K562 (cell line): ENCODE results near the gene SLC30A3. TPM values are rescaled to one million over a fixed set of nuclear protein-coding genes. Genes with fewer than 3 reads are reported as not detected.

Experiments used
- CBX1 ChIP-seq: sonication (generic); IDR thresholded peaks from 2 replicates; pipeline ENCODE4 v1.6.1; 2016; ENCODE audit warnings: antibody characterized with exemption, low read depth, mild to moderate bottlenecking
- CCNT2 ChIP-seq: IDR thresholded peaks from 2 replicates; pipeline ENCODE4 v1.6.1; 2011; ENCODE audit warnings: borderline replicate concordance, low read depth, mild to moderate bottlenecking, moderate library complexity, mixed read lengths, low read length; ENCODE audit not compliant: insufficient read length; ENCODE audit errors: extremely low read depth
- ETV1 ChIP-seq: fragments of 450-650 bp; conservative IDR thresholded peaks from 2 replicates; pipeline ENCODE4 v1.6.1; 2016; ENCODE audit warnings: missing genetic modification characterization, control low read depth, low read depth, missing compliant biosample characterization
- GABPA ChIP-seq: fragments of 200-800 bp; sonication (Bioruptor generic); conservative IDR thresholded peaks from 2 replicates; pipeline ENCODE4 v1.6.1; 2016; ENCODE audit warnings: low read depth, missing genetic modification characterization, missing compliant biosample characterization
- GTF2A2 ChIP-seq: IDR thresholded peaks from 2 replicates; pipeline ENCODE4 v1.6.1; 2016; ENCODE audit warnings: mild to moderate bottlenecking, missing genetic modification characterization, missing compliant biosample characterization
- HSF4 ChIP-seq: fragments of 250-450 bp; sonication (Bioruptor Pico); IDR thresholded peaks from 2 replicates; pipeline ENCODE4 v2.1.2; 2022; ENCODE audit warnings: mild to moderate bottlenecking, moderate library complexity, borderline replicate concordance
- MAZ ChIP-seq, 2 experiments: fragments of 450-650 bp in 1 of 2; sonication (generic) in 1 of 2; formaldehyde crosslinking; IDR thresholded peaks in 1 of 2; conservative IDR thresholded peaks in 1 of 2; 2 replicates each; pipeline versions ENCODE4 v1.4.0 to v1.5.0; 2020; ENCODE audit warnings: mild to moderate bottlenecking in 1 of 2, missing genetic modification reagents in 1 of 2
- MTA3 ChIP-seq: fragments of 450-650 bp; formaldehyde crosslinking; IDR thresholded peaks from 2 replicates; pipeline ENCODE4 v1.6.1; 2017; ENCODE audit warnings: mild to moderate bottlenecking, borderline replicate concordance
- NFIC ChIP-seq: fragments of 450-650 bp; IDR thresholded peaks from 2 replicates; pipeline ENCODE4 v1.6.1; 2017; ENCODE audit warnings: mild to moderate bottlenecking, inconsistent platforms
- NR1H2 ChIP-seq: sonication (generic); formaldehyde crosslinking; IDR thresholded peaks from 2 replicates; pipeline ENCODE4 v1.4.0; 2020; ENCODE audit warnings: mild to moderate bottlenecking, missing genetic modification reagents
- NR2C1 ChIP-seq, 2 experiments: fragments of 450-650 bp; IDR thresholded peaks; 2 replicates each; pipeline ENCODE4 v1.6.1; 2017; ENCODE audit warnings: mild to moderate bottlenecking in 2 of 2, antibody characterized with exemption in 1 of 2, inconsistent platforms in 1 of 2, missing compliant biosample characterization in 1 of 2, missing genetic modification characterization in 1 of 2
- PHF8 ChIP-seq: fragments of 200-600 bp; sonication (generic); IDR thresholded peaks from 2 replicates; pipeline ENCODE4 v1.6.1; 2012; ENCODE audit warnings: mixed run types, mild to moderate bottlenecking, inconsistent platforms, low read length, moderate library complexity, borderline replicate concordance
- POLR2H ChIP-seq: IDR thresholded peaks from 2 replicates; pipeline ENCODE4 v1.6.1; 2016; ENCODE audit warnings: missing genetic modification characterization, low read depth, mild to moderate bottlenecking, control low read depth, missing compliant biosample characterization, moderate library complexity
- SMAD4 ChIP-seq: fragments of 250-450 bp; sonication (Bioruptor Pico); conservative IDR thresholded peaks from 2 replicates; pipeline ENCODE4 v1.8.0; 2021; ENCODE audit warnings: inconsistent platforms, mild to moderate bottlenecking, moderate library complexity
- TAF9B ChIP-seq: fragments of 450-650 bp; IDR thresholded peaks from 2 replicates; pipeline ENCODE4 v1.6.1; 2018; ENCODE audit warnings: mild to moderate bottlenecking; ENCODE audit not compliant: partially characterized antibody
- ZNF431 ChIP-seq: sonication (generic); formaldehyde crosslinking; IDR thresholded peaks from 2 replicates; pipeline ENCODE4 v1.8.0; 2022; ENCODE audit warnings: mild to moderate bottlenecking, missing genetic modification reagents
- ZNF77 ChIP-seq: fragments of 250-450 bp; sonication (Bioruptor Pico); IDR thresholded peaks from 2 replicates; pipeline ENCODE4 v1.5.0; 2020
- polyA plus RNA-seq, 8 experiments: library from polyadenylated mRNA; depleted of rRNA in 4 of 8; stranded (reverse) in 5 of 8; unstranded in 3 of 8; fragments of >200 nt; fragmentation: Nextera tagmentation in 2 of 8; fragmentation: Illumina TruSeq in 1 of 8; extraction: Ambion mirVana in 2 of 8; extraction: Trizol in 1 of 8; gene quantifications; 2 replicates each; pipeline versions ENCODE4 v1.2.1 to v1.2.3, GENCODE V29; 2011 to 2014; ENCODE audit warnings: inconsistent platforms in 1 of 8, missing spikeins in 1 of 8
- total RNA-seq, 7 experiments: library from RNA; depleted of rRNA in 6 of 7; stranded (reverse); fragments of >200 nt in 6 of 7; fragmentation: Illumina TruSeq in 2 of 7; extraction: Trizol in 2 of 7; gene quantifications; 2 replicates each; pipeline versions ENCODE4 v1.2.1 to v1.2.3, GENCODE V29; 2011 to 2021; ENCODE audit warnings: low replicate concordance in 1 of 7
- TF ChIP-seq, protein P1 (sequence below): sonication (generic); formaldehyde crosslinking; IDR thresholded peaks from 2 replicates; pipeline ENCODE4 v1.4.0; 2020; ENCODE audit warnings: mild to moderate bottlenecking, missing genetic modification reagents
- TF ChIP-seq, protein P2 (sequence below): sonication (generic); formaldehyde crosslinking; IDR thresholded peaks from 2 replicates; pipeline ENCODE4 v1.8.1; 2023; ENCODE audit warnings: mild to moderate bottlenecking, missing genetic modification reagents
- TF ChIP-seq, protein P3 (sequence below): sonication (generic); formaldehyde crosslinking; IDR thresholded peaks from 2 replicates; pipeline ENCODE4 v1.8.0; 2023; ENCODE audit warnings: mild to moderate bottlenecking, missing genetic modification reagents

The SLC30A3 gene
- total and polyA plus RNA-seq, 9 of the 15 experiments (the other 6 are each of a cell fraction or from before 2014, with no cell fraction given), result 0.03 to 2.7 (median 0.89) TPM; not detected in 1

DNA sequence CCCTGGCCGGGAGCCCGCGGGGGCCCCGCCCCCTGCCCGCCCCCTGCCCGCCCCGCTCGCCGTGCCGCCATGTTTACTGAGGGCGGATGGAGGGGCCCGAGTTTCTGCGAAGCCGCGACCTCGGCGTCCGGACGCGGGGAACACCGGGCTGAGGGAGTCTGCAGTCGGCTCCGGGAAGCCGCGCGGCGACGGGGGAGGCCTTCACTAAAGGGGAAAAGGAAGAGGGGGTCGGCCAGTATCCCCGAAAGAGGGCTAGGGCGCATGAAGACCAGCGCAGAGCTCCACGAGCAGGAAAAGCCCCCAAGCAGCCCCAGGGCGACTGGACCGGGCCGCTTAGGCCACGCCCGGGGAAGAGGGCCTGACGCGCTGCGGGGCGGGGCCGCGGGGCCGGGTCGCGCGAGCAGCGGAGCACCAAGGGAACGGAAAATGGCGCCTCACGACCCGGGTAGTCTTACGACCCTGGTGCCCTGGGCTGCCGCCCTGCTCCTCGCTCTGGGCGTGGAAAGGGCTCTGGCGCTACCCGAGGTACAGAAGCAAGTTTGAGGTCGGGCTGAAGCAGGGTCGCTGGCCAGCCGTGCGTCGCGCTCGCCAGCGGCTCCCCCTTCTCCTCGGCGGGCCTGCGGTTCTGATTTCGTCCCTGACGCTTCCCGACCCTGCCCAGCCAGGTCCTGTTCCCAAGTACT, 50.8 kb downstream of the SLC30A3 start, which contains the start of the genes ATRAID and SLC5A6 (continued):
- TF ChIP-seq SMAD4 (CRISPR knock-in tag) (peak; percentile 57; the same call in 1 of the 2 replicates), NR2C1 (IDR thresholded peaks at IDR 0.05) (peak; percentile 90), NR2C1 (tag; IDR thresholded peaks at IDR 0.05) (peak; percentile 91), PHF8 (peak; percentile 94), MTA3 (peak; percentile 85), CBX1 (0 out of 2 replicates have a peak, but pooled peaks have one; percentile 85), ZNF431 (CRISPR knock-in tag) (peak; percentile 36; the same call in 1 of the 2 replicates), NR1H2 (peak; percentile 92; the same call in 1 of the 2 replicates), CCNT2 (peak; percentile 77), ZNF77 (no peak), ETV1 (peak; percentile 79), GTF2A2 (peak; percentile 31; the same call in 1 of the 2 replicates), GABPA (tag) (peak; percentile 92), TAF9B (peak; percentile 88), POLR2H (tag) (peak; percentile 92), MAZ (CRISPR knock-in tag; conservative IDR thresholded peaks at IDR 0.05 in 1 of 2, IDR thresholded peaks at IDR 0.05 in 1 of 2) (peak; percentile 84 to 93), HSF4 (CRISPR knock-in tag) (no peak), NFIC (peak; percentile 15)
- TF ChIP-seq, protein P1, sequence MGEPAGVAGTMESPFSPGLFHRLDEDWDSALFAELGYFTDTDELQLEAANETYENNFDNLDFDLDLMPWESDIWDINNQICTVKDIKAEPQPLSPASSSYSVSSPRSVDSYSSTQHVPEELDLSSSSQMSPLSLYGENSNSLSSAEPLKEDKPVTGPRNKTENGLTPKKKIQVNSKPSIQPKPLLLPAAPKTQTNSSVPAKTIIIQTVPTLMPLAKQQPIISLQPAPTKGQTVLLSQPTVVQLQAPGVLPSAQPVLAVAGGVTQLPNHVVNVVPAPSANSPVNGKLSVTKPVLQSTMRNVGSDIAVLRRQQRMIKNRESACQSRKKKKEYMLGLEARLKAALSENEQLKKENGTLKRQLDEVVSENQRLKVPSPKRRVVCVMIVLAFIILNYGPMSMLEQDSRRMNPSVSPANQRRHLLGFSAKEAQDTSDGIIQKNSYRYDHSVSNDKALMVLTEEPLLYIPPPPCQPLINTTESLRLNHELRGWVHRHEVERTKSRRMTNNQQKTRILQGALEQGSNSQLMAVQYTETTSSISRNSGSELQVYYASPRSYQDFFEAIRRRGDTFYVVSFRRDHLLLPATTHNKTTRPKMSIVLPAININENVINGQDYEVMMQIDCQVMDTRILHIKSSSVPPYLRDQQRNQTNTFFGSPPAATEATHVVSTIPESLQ (CRISPR knock-in tag), result 0 out of 2 replicates have a peak, but pooled peaks have one; percentile 84
- TF ChIP-seq, protein P2, sequence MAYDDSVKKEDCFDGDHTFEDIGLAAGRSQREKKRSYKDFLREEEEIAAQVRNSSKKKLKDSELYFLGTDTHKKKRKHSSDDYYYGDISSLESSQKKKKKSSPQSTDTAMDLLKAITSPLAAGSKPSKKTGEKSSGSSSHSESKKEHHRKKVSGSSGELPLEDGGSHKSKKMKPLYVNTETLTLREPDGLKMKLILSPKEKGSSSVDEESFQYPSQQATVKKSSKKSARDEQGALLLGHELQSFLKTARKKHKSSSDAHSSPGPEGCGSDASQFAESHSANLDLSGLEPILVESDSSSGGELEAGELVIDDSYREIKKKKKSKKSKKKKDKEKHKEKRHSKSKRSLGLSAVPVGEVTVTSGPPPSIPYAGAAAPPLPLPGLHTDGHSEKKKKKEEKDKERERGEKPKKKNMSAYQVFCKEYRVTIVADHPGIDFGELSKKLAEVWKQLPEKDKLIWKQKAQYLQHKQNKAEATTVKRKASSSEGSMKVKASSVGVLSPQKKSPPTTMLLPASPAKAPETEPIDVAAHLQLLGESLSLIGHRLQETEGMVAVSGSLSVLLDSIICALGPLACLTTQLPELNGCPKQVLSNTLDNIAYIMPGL, result no peak
- TF ChIP-seq, protein P3, sequence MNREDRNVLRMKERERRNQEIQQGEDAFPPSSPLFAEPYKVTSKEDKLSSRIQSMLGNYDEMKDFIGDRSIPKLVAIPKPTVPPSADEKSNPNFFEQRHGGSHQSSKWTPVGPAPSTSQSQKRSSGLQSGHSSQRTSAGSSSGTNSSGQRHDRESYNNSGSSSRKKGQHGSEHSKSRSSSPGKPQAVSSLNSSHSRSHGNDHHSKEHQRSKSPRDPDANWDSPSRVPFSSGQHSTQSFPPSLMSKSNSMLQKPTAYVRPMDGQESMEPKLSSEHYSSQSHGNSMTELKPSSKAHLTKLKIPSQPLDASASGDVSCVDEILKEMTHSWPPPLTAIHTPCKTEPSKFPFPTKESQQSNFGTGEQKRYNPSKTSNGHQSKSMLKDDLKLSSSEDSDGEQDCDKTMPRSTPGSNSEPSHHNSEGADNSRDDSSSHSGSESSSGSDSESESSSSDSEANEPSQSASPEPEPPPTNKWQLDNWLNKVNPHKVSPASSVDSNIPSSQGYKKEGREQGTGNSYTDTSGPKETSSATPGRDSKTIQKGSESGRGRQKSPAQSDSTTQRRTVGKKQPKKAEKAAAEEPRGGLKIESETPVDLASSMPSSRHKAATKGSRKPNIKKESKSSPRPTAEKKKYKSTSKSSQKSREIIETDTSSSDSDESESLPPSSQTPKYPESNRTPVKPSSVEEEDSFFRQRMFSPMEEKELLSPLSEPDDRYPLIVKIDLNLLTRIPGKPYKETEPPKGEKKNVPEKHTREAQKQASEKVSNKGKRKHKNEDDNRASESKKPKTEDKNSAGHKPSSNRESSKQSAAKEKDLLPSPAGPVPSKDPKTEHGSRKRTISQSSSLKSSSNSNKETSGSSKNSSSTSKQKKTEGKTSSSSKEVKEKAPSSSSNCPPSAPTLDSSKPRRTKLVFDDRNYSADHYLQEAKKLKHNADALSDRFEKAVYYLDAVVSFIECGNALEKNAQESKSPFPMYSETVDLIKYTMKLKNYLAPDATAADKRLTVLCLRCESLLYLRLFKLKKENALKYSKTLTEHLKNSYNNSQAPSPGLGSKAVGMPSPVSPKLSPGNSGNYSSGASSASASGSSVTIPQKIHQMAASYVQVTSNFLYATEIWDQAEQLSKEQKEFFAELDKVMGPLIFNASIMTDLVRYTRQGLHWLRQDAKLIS (CRISPR knock-in tag), result peak; percentile 75
